CD4-positive, alpha-beta memory T cell (primary cell): ENCODE measurements around the gene AP1S2. TPM values are rescaled to one million over a fixed set of nuclear protein-coding genes. Genes with fewer than 3 reads are reported as not detected.
A peak's percentile ranks its signal among the peaks of the same experiment; 100 is the strongest.
"Not testable (repeated sequence)": the region's sequence is repeated elsewhere in the genome, so short reads cannot be mapped to it uniquely, and the experiment has no call there.

ENCODE experiments used
- CTCF ChIA-PET: fragments of 350-600 bp; sonication (Branson Sonifier 250); formaldehyde crosslinking; loops from one replicate; lab custom pipeline; 2021; ENCODE audit warnings: inconsistent platforms; ENCODE audit not compliant: partially characterized antibody; lab: Charles Lee
- POLR2A ChIA-PET: fragments of 350-600 bp; sonication (Branson Sonifier 250); formaldehyde crosslinking; loops from one replicate; lab custom pipeline; 2021; ENCODE audit not compliant: partially characterized antibody; lab: Charles Lee
- DNase-seq, 5 donors: peaks; one replicate each; pipeline versions ENCODE4 v3.0.0 to v3.0.0-alpha.2; 2020 to 2022; ENCODE audit warnings: mixed read lengths in 1 of 5
- H3K27ac ChIP-seq: one replicate; pipeline ENCODE4 v1.7.0; 2013; ENCODE audit warnings: low read depth, low read length
- H3K27me3 ChIP-seq: 2 replicates; pipeline ENCODE4 v1.7.0; 2013; ENCODE audit warnings: mild to moderate bottlenecking, low read length, moderate library complexity; ENCODE audit not compliant: insufficient read depth
- H3K36me3 ChIP-seq: 2 replicates; pipeline ENCODE4 v1.7.0; 2013; ENCODE audit warnings: mild to moderate bottlenecking, low read length, moderate library complexity; ENCODE audit not compliant: insufficient read depth
- H3K4me1 ChIP-seq: 2 replicates; pipeline ENCODE4 v1.7.0; 2013; ENCODE audit warnings: mild to moderate bottlenecking, low read length, moderate library complexity; ENCODE audit not compliant: insufficient read depth
- H3K4me3 ChIP-seq, 2 donors: one replicate each; pipeline ENCODE4 v1.7.0; 2013; ENCODE audit warnings: low read length in 2 of 2, mild to moderate bottlenecking in 1 of 2
- H3K9me3 ChIP-seq, 2 donors: one replicate each; pipeline ENCODE4 v1.7.0; 2013; ENCODE audit warnings: low read length in 2 of 2, control low read depth in 1 of 2; ENCODE audit not compliant: control insufficient read depth in 1 of 2
- H3K27ac Mint-ChIP-seq, 7 donors: one replicate each; pipeline ENCODE4 v1.8.0; 2020 to 2021; ENCODE audit warnings: mixed read lengths in 7 of 7, mild to moderate bottlenecking in 6 of 7, inconsistent platforms in 3 of 7, moderate library complexity in 3 of 7
- H3K27me3 Mint-ChIP-seq, 2 donors: one replicate each; pipeline ENCODE4 v1.8.0; 2020 to 2021; ENCODE audit warnings: mixed read lengths in 2 of 2
- H3K36me3 Mint-ChIP-seq, 2 donors: one replicate each; pipeline ENCODE4 v1.8.0; 2020 to 2021; ENCODE audit warnings: mixed read lengths in 2 of 2, inconsistent platforms in 1 of 2, mild to moderate bottlenecking in 1 of 2
- H3K4me1 Mint-ChIP-seq, 4 donors: one replicate each; pipeline ENCODE4 v1.8.0; 2020 to 2021; ENCODE audit warnings: mixed read lengths in 4 of 4, mild to moderate bottlenecking in 1 of 4
- H3K4me3 Mint-ChIP-seq, 8 donors: one replicate each; pipeline ENCODE4 v1.8.0; 2020 to 2021; ENCODE audit warnings: mixed read lengths in 8 of 8, mild to moderate bottlenecking in 7 of 8, moderate library complexity in 6 of 8, inconsistent platforms in 3 of 8
- H3K9me3 Mint-ChIP-seq, 8 donors: one replicate each; pipeline ENCODE4 v1.8.0; 2020 to 2021; ENCODE audit warnings: mixed read lengths in 8 of 8, mild to moderate bottlenecking in 5 of 8, inconsistent platforms in 3 of 8, moderate library complexity in 1 of 8
- intact Hi-C: fragments of 100-400 bp; cut with micrococcal nuclease; formaldehyde crosslinking; loops from one replicate; pipeline ENCODE4 v1.15.1; 2023
- polyA plus RNA-seq, 2 donors: library from polyadenylated mRNA; unstranded; fragments of 300-500 nt; fragmentation: Illumina TruSeq; gene quantifications; one replicate each; pipeline ENCODE4 v1.2.3, GENCODE V29; 2021
- total RNA-seq, 2 experiments: library from RNA; stranded (reverse); gene quantifications; one replicate each; pipeline ENCODE4 v1.2.3, GENCODE V29; 2021

AP1S2 gene
- total and polyA plus RNA-seq, 4 experiments from 2014 or later = 23.9 to 83.9 (median 45.3) TPM

- peaks cover 31 to 41% of the 10 kb centered on the region in 2 donors for H3K36me3 Mint-ChIP-seq
- H3K27ac Mint-ChIP-seq = peak overlapping the region in 2 of 7 donors; percentile 18 to 46
- DNase-seq = no peak
- no peak overlapping the region for H3K4me3 Mint-ChIP-seq
- H3K9me3 Mint-ChIP-seq = no peaks in the 10 kb centered on the region
- ChIA-PET POLR2A (no interaction called here), CTCF (no interaction called here)
- no peaks in the 10 kb centered on the region for H3K27me3 Mint-ChIP-seq
- H3K4me1 Mint-ChIP-seq = peaks cover 4 to 7% (median 5%) of the 10 kb centered on the region in 4 donors
- no peaks in the 10 kb centered on the region for H3K36me3 ChIP-seq
- intact Hi-C loops = no loop called here
- H3K27ac ChIP-seq = no peak overlapping the region
- no peak overlapping the region for H3K4me3 ChIP-seq
- peaks cover 4% of the 10 kb centered on the region for H3K4me1 ChIP-seq
- no peaks in the 10 kb centered on the region for H3K27me3 ChIP-seq
- H3K9me3 ChIP-seq = no peaks in the 10 kb centered on the region
Observed at GRCh38 chrX:15843960-15844359, 10.7 kb downstream of the AP1S2 start.

- Histone ChIP-seq H3K27me3 (no peaks in the 10 kb centered on the region), H3K4me3 (no peak overlapping the region), H3K9me3 (no peaks in the 10 kb centered on the region), H3K4me1 (peaks cover 4% of the 10 kb centered on the region), H3K27ac (no peak overlapping the region), H3K36me3 (no peaks in the 10 kb centered on the region)
- H3K4me1 Mint-ChIP-seq = peaks cover 0 to 2% (median under 1%) of the 10 kb centered on the region in 4 donors
- ChIA-PET POLR2A (no interaction called here), CTCF (no interaction called here)
- no peaks in the 10 kb centered on the region for H3K27me3 Mint-ChIP-seq
- intact Hi-C loops = no loop called here
- peaks cover 29 to 41% of the 10 kb centered on the region in 2 donors for H3K36me3 Mint-ChIP-seq
- H3K4me3 Mint-ChIP-seq = no peak overlapping the region
- peak overlapping the region in 1 of 7 donors; percentile 29 for H3K27ac Mint-ChIP-seq
- no peak for DNase-seq
- no peaks in the 10 kb centered on the region for H3K9me3 Mint-ChIP-seq
Observed at GRCh38 chrX:15841853-15842516, 12.6 kb downstream of the AP1S2 start.

GRCh38 chrX:15838017-15838416, 16.6 kb downstream of the AP1S2 start:
- Mint-ChIP-seq H3K9me3 (no peaks in the 10 kb centered on the region), H3K27me3 (no peaks in the 10 kb centered on the region), H3K27ac (no peak overlapping the region), H3K4me1 (peaks cover 0 to 9% (median 3%) of the 10 kb centered on the region in 4 donors), H3K36me3 (peaks cover 20 to 26% of the 10 kb centered on the region in 2 donors), H3K4me3 (no peak overlapping the region)
- intact Hi-C loops = no loop called here
- DNase-seq = peak in 2 of 5 donors; percentile 14 to 27
- H3K27me3 ChIP-seq = no peaks in the 10 kb centered on the region
- ChIA-PET POLR2A (no interaction called here), CTCF (no interaction called here)
- no peak overlapping the region for H3K4me3 ChIP-seq
- H3K9me3 ChIP-seq = no peaks in the 10 kb centered on the region
- H3K4me1 ChIP-seq = no peaks in the 10 kb centered on the region
- H3K27ac ChIP-seq = no peak overlapping the region
- no peaks in the 10 kb centered on the region for H3K36me3 ChIP-seq

- H3K4me1 Mint-ChIP-seq = peaks cover 0 to 9% (median 2%) of the 10 kb centered on the region in 4 donors
- no peak overlapping the region for H3K4me3 ChIP-seq
- ChIA-PET CTCF (no interaction called here), POLR2A (no interaction called here)
- no peaks in the 10 kb centered on the region for H3K36me3 ChIP-seq
- H3K27ac Mint-ChIP-seq = peak overlapping the region in 2 of 7 donors; percentile 29 to 68
- DNase-seq = no peak
- no peak overlapping the region for H3K27ac ChIP-seq
- no peaks in the 10 kb centered on the region for H3K27me3 Mint-ChIP-seq
- no peaks in the 10 kb centered on the region for H3K9me3 Mint-ChIP-seq
- H3K4me1 ChIP-seq = no peaks in the 10 kb centered on the region
- H3K9me3 ChIP-seq = no peaks in the 10 kb centered on the region
- peaks cover 11 to 17% of the 10 kb centered on the region in 2 donors for H3K36me3 Mint-ChIP-seq
- H3K4me3 Mint-ChIP-seq = no peak overlapping the region
- intact Hi-C loops = no loop called here
- no peaks in the 10 kb centered on the region for H3K27me3 ChIP-seq
Observed at GRCh38 chrX:15834827-15835595, 19.6 kb downstream of the AP1S2 start.

GRCh38 chrX:15834053-15834452, 20.6 kb downstream of the AP1S2 start:
- Mint-ChIP-seq H3K27me3 (no peaks in the 10 kb centered on the region), H3K4me1 (peaks cover 0 to 11% (median 2%) of the 10 kb centered on the region in 4 donors), H3K36me3 (peaks cover 8 to 18% of the 10 kb centered on the region in 2 donors), H3K4me3 (no peak overlapping the region), H3K27ac (peak overlapping the region in 4 of 7 donors; percentile 18 to 60 (median 32)), H3K9me3 (no peaks in the 10 kb centered on the region)
- ChIA-PET CTCF (no interaction called here), POLR2A (no interaction called here)
- Histone ChIP-seq H3K36me3 (no peaks in the 10 kb centered on the region), H3K27me3 (no peaks in the 10 kb centered on the region), H3K4me3 (no peak overlapping the region), H3K4me1 (no peaks in the 10 kb centered on the region), H3K9me3 (no peaks in the 10 kb centered on the region), H3K27ac (no peak overlapping the region)
- no peak for DNase-seq
- intact Hi-C loops = no loop called here

- CTCF ChIA-PET, H3K27me3 ChIP-seq, H3K9me3 ChIP-seq, intact Hi-C loops, H3K27ac ChIP-seq, POLR2A ChIA-PET, DNase-seq, H3K36me3 ChIP-seq, H3K4me3 ChIP-seq, H3K27me3 Mint-ChIP-seq, H3K4me1 ChIP-seq, H3K4me3 Mint-ChIP-seq, H3K9me3 Mint-ChIP-seq: not testable (repeated sequence)
- Mint-ChIP-seq H3K27ac (peak overlapping the region in 1 of 7 donors; percentile 36), H3K4me1 (peaks cover 0 to 14% (median 2%) of the 10 kb centered on the region in 4 donors), H3K36me3 (peaks cover 20 to 28% of the 10 kb centered on the region in 2 donors)
Observed at GRCh38 chrX:15831347-15831746, 23.3 kb downstream of the AP1S2 start.

GRCh38 chrX:15829217-15829616, 25.4 kb downstream of the AP1S2 start:
- ChIA-PET CTCF (no interaction called here), POLR2A (no interaction called here)
- Histone ChIP-seq H3K9me3 (no peaks in the 10 kb centered on the region), H3K27me3 (no peaks in the 10 kb centered on the region), H3K27ac (no peak overlapping the region), H3K4me3 (no peak overlapping the region), H3K36me3 (no peaks in the 10 kb centered on the region), H3K4me1 (no peaks in the 10 kb centered on the region)
- H3K4me3 Mint-ChIP-seq = no peak overlapping the region
- H3K27me3 Mint-ChIP-seq = no peaks in the 10 kb centered on the region
- peaks cover 0 to 12% (median 0%) of the 10 kb centered on the region in 4 donors for H3K4me1 Mint-ChIP-seq
- H3K9me3 Mint-ChIP-seq = no peaks in the 10 kb centered on the region
- no peak for DNase-seq
- intact Hi-C loops = no loop called here
- H3K36me3 Mint-ChIP-seq = peaks cover 18 to 30% of the 10 kb centered on the region in 2 donors
- peak overlapping the region in 1 of 7 donors; percentile 70 for H3K27ac Mint-ChIP-seq
